Type B pancreatic cell (in vitro differentiated cells): ENCODE results near the gene NOP9. TPM values are rescaled to one million over a fixed set of nuclear protein-coding genes. Genes with fewer than 3 reads are reported as not detected.

Source experiments
- DNase-seq: peaks from one replicate; pipeline ENCODE4 v3.0.0; 2021; ENCODE audit warnings: mixed read lengths; ENCODE audit not compliant: unreplicated experiment; ENCODE audit errors: extremely low spot score
- H3K27ac Mint-ChIP-seq: 2 replicates; pipeline ENCODE4 v1.8.0; 2021; ENCODE audit warnings: mild to moderate bottlenecking, mixed read lengths
- H3K27me3 Mint-ChIP-seq: 2 replicates; pipeline ENCODE4 v1.8.0; 2021; ENCODE audit warnings: mixed read lengths
- H3K36me3 Mint-ChIP-seq: 2 replicates; pipeline ENCODE4 v1.8.0; 2021; ENCODE audit warnings: mixed read lengths
- H3K4me1 Mint-ChIP-seq: one replicate; pipeline ENCODE4 v1.8.0; 2021; ENCODE audit warnings: mixed read lengths; ENCODE audit not compliant: unreplicated experiment
- H3K4me3 Mint-ChIP-seq: 2 replicates; pipeline ENCODE4 v1.8.0; 2021; ENCODE audit warnings: mild to moderate bottlenecking, mixed read lengths
- H3K9me3 Mint-ChIP-seq: 2 replicates; pipeline ENCODE4 v1.8.0; 2021; ENCODE audit warnings: mixed read lengths
- total RNA-seq: library from RNA; stranded (reverse); gene quantifications from 2 replicates; pipeline ENCODE4 v1.2.1, GENCODE V29; 2021; ENCODE audit warnings: low replicate concordance
- TF ChIP-seq, protein P1 (sequence below): fragments of 200-600 bp; sonication (generic); conservative IDR thresholded peaks from 2 replicates; pipeline ENCODE4 v1.5.0; 2021; ENCODE audit warnings: antibody characterized with exemption, mild to moderate bottlenecking

Gene NOP9
- total RNA-seq, 1 donor from 2014 or later, result 33.9 TPM

DNA sequence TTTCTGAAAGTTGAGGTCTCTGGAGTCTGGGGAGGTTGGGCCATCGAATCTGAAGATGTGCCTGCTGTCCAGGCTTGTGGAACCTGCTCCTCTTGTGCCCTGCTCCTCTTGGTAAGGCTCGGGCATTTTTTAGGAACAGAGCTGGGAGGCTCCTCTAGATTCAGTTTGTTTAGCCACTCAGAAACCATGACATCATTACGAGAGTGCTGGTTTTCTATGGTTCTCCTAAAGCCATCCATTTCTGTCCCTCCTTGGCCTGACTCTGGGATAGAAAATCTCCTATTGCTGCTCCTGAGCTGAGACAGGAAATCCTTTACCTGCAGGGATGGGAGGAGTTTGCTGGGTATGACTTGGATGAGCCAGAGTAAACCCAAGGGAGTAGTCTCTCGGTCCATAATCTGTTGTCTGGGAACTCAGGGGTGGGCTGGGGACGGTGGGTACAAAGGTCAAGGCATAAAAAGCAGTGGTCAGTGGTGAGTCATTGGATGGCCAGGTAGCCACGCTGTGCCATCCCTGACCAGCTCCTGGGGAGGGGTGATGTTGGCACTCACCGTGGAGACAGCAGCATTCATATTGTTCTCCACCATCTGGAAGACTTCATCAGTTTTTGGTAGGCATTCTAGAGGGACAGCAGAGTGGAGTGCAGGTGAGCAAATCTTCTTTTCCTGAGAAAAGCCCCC, 37.6 kb downstream of the NOP9 start:
- no peaks in the 10 kb centered on the region for H3K36me3 Mint-ChIP-seq
- DNase-seq, result no peak
- TF ChIP-seq, protein P1, sequence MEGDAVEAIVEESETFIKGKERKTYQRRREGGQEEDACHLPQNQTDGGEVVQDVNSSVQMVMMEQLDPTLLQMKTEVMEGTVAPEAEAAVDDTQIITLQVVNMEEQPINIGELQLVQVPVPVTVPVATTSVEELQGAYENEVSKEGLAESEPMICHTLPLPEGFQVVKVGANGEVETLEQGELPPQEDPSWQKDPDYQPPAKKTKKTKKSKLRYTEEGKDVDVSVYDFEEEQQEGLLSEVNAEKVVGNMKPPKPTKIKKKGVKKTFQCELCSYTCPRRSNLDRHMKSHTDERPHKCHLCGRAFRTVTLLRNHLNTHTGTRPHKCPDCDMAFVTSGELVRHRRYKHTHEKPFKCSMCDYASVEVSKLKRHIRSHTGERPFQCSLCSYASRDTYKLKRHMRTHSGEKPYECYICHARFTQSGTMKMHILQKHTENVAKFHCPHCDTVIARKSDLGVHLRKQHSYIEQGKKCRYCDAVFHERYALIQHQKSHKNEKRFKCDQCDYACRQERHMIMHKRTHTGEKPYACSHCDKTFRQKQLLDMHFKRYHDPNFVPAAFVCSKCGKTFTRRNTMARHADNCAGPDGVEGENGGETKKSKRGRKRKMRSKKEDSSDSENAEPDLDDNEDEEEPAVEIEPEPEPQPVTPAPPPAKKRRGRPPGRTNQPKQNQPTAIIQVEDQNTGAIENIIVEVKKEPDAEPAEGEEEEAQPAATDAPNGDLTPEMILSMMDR, result no peak
- H3K9me3 Mint-ChIP-seq, result no peaks in the 10 kb centered on the region
- H3K27me3 Mint-ChIP-seq, result peaks cover 94% of the 10 kb centered on the region
- H3K4me1 Mint-ChIP-seq, result peaks cover 12% of the 10 kb centered on the region
- H3K27ac Mint-ChIP-seq, result no peak overlapping the region
- no peak overlapping the region for H3K4me3 Mint-ChIP-seq

DNA sequence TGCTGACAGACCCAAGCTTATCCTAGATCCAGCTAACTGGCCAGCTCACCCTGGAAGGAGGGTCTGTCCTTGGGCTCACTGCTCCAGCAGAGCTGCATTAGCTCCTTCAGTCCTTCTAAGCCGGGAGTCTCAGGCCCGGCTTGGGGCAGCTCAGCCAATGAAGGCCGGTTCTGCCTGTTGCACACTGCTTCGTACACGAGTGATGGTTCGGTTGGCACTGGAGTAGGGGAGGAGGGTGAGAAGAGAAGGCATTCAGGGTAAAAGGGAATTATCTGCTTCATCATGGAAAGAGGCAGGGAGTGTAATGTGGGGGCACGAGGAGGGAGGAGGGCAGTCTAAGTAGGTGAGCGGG, 38.1 kb downstream of the NOP9 start:
- H3K27ac Mint-ChIP-seq, result no peak overlapping the region
- no peaks in the 10 kb centered on the region for H3K9me3 Mint-ChIP-seq
- H3K4me3 Mint-ChIP-seq, result peak overlapping the region; percentile 19
- H3K27me3 Mint-ChIP-seq, result peaks cover 94% of the 10 kb centered on the region
- DNase-seq, result no peak
- H3K36me3 Mint-ChIP-seq, result no peaks in the 10 kb centered on the region
- TF ChIP-seq, protein P1, result no peak
- peaks cover 8% of the 10 kb centered on the region for H3K4me1 Mint-ChIP-seq

DNA sequence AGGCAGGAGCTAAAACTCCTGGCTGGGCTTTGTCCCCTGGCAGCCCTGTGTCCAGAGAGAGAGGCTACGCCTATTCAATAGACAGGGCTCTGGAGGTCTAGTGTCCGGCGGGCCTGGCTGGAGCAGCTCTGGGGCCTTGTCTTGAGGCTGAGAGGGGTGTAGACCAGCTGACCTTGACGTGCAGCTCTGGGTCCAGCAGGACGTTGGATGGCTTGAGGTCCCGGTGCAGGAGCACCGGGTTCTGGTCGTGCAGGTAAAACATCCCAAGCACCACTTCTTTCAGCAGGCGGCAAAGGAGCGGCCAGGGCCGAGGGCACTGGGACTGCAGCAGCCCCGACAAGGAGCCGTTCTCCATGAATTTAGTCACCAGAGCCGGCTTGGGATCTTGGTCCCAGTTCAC, 39.2 kb downstream of the NOP9 start:
- peak overlapping the region; percentile 86 for H3K4me3 Mint-ChIP-seq
- no peaks in the 10 kb centered on the region for H3K9me3 Mint-ChIP-seq

DNA sequence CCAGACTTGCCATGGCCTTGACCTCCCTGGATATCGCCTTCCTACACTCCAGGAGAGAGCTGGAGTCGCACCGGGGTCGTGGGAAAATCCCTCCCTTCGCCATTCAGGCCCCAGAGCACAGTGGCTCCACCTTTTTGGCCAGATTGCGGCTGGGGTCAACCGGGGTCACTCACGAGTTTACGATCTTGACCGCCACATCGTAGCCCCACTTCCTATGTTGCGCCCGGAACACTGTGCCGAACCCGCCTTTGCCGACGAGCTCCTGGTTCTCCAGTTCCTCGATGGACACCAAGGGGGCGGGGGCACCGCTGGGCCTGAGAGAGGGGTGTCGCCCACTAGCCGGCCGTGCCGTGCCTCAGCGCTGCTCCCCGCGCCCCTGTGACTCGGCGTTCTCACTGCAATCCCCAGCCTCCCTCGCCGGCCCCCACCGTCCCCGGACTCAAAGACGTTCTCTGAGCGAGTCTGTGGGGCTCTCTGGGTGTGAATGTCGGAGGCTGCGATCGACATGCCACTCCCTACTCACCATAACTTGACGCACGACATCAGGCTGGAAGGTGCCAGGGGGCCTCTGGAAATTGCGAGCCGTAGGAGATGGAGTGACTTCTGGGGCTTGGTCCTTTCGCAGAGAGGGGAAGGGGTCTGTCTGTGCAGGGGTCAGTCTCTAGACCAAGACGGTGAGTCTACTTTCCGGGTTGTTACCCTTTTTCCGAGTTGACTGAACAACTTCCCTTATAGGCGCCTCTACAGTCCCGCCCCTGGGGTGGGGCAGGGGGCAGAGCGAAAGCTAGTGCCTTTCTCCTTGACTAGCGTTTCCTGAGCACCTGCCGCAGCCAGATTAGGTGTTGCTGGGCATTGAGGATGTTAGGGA, 39.9 kb downstream of the NOP9 start, which contains the start of gene RIPK3:
Gene RIPK3 (minus strand): TSS at position 708 of the 868 bp plus-strand sequence. CDS start 165 bp downstream, at position 543.
- Mint-ChIP-seq H3K9me3 (no peaks in the 10 kb centered on the region), H3K4me3 (peak within 1 kb of the TSS; percentile 86), H3K27ac (peak within 1 kb of the TSS; percentile 61), H3K27me3 (peaks cover 88% of the 10 kb centered on the region), H3K4me1 (peaks cover 6% of the 10 kb centered on the region), H3K36me3 (no peaks in the 10 kb centered on the region)
- no peak for DNase-seq
- TF ChIP-seq, protein P1, result no peak

More for the DNA sequence above, 39.2 kb downstream of the NOP9 start:
- no peaks in the 10 kb centered on the region for H3K36me3 Mint-ChIP-seq
- H3K27me3 Mint-ChIP-seq, result peaks cover 91% of the 10 kb centered on the region
- no peak overlapping the region for H3K27ac Mint-ChIP-seq
- H3K4me1 Mint-ChIP-seq, result peaks cover 6% of the 10 kb centered on the region
- TF ChIP-seq, protein P1, result no peak
- DNase-seq, result no peak

- H3K9me3 Mint-ChIP-seq, result no peaks in the 10 kb centered on the region
- H3K27ac Mint-ChIP-seq, result no peak overlapping the region
- H3K4me1 Mint-ChIP-seq, result no peaks in the 10 kb centered on the region
- H3K4me3 Mint-ChIP-seq, result no peak overlapping the region
- no peaks in the 10 kb centered on the region for H3K36me3 Mint-ChIP-seq
- TF ChIP-seq, protein P1, result no peak
- H3K27me3 Mint-ChIP-seq, result peaks cover 88% of the 10 kb centered on the region
- no peak for DNase-seq
Observed at GRCh38 chr14:24340606-24341005, 41.0 kb downstream of the NOP9 start.
